Upper lobe of left lung (tissue), 6 donors: ENCODE results near the gene TFAP2C. TPM values are rescaled to one million over a fixed set of nuclear protein-coding genes. Genes with fewer than 3 reads are reported as not detected.

Experiments used
- ATAC-seq, 2 donors: fragments of 200-7000 bp; cut with Tn5 transposase; one replicate each; pipeline ENCODE4 v1.9.1; 2022; ENCODE audit warnings: mild to moderate bottlenecking in 2 of 2, moderate library complexity in 2 of 2; ENCODE audit not compliant: low FRiP score in 2 of 2
- DNase-seq, 2 donors: peaks; one replicate each; pipeline ENCODE4 v3.0.0-alpha.2; 2019 to 2020
- H3K27ac ChIP-seq, 4 donors: fragments of 200-600 bp; sonication (generic); one replicate each; pipeline ENCODE4 v1.5.1; 2016 to 2019
- H3K27me3 ChIP-seq, 4 donors: fragments of 200-600 bp; sonication (generic); one replicate each; pipeline ENCODE4 v1.5.1; 2017 to 2019
- H3K36me3 ChIP-seq, 4 donors: fragments of 200-600 bp; sonication (generic); one replicate each; pipeline ENCODE4 v1.5.1; 2016 to 2019
- H3K4me1 ChIP-seq, 4 donors: fragments of 200-600 bp; sonication (generic); one replicate each; pipeline ENCODE4 v1.5.1; 2018 to 2019
- H3K4me3 ChIP-seq, 4 donors: fragments of 200-600 bp; sonication (generic); one replicate each; pipeline ENCODE4 v1.5.1; 2017 to 2019; ENCODE audit warnings: mild to moderate bottlenecking in 2 of 4, moderate library complexity in 1 of 4
- H3K9me3 ChIP-seq, 4 donors: fragments of 200-600 bp; sonication (generic); one replicate each; pipeline ENCODE4 v1.5.1; 2018 to 2019
- CTCF ChIP-seq, 6 experiments: fragments of 450-650 bp in 4 of 6; fragments of 200-600 bp in 2 of 6; sonication (generic) in 2 of 6; IDR thresholded peaks; one replicate each; pipeline ENCODE4 v1.5.1; 2016 to 2019; ENCODE audit warnings: antibody characterized with exemption in 6 of 6
- EP300 ChIP-seq, 4 donors: sonication (generic); formaldehyde crosslinking; IDR thresholded peaks; one replicate each; pipeline ENCODE4 v1.5.1; 2017; ENCODE audit warnings: antibody characterized with exemption in 4 of 4, control low read depth in 2 of 4
- POLR2A ChIP-seq, 4 donors: fragments of 450-650 bp; IDR thresholded peaks; one replicate each; pipeline ENCODE4 v1.5.1; 2016 to 2017; ENCODE audit warnings: antibody characterized with exemption in 4 of 4, mild to moderate bottlenecking in 2 of 4
- POLR2AphosphoS5 ChIP-seq, 2 donors: sonication (generic); formaldehyde crosslinking; IDR thresholded peaks; one replicate each; pipeline ENCODE4 v1.5.1; 2017; ENCODE audit warnings: antibody characterized with exemption in 2 of 2
- WGBS, 2 donors: methylation state at CpG; one replicate each; pipeline ENCODE4 v1.1.5; 2017 to 2018; 5-methylcytosine and 5-hydroxymethylcytosine counted together
- total RNA-seq, 6 donors: library from RNA; depleted of rRNA in 4 of 6; stranded (reverse); fragments of >200 nt in 4 of 6; gene quantifications; one replicate each; pipeline versions ENCODE4 v1.1.0 to v1.2.1, GENCODE V29; 2016 to 2021
- donor health status: DM: no; HTN: no; CAD: no; lungs with moderate emphysema.
- donor health status: DM: no; HTN: yes; CAD: no; lungs with severe emphysema.

The TFAP2C gene
- total RNA-seq, 6 donors from 2014 or later = 3.0 to 9.4 (median 5.4) TPM

GRCh38 chr20:56630506-56631317, 1.6 kb downstream of the TFAP2C start:
- H3K27ac ChIP-seq = peak overlapping the region in 3 of 4 donors; percentile 64 to 83 (median 74)
- H3K4me3 ChIP-seq = peak overlapping the region; percentile 28 to 58 (median 54)
- WGBS, 2 donors = 11 to 18% methylated on average over 30 to 57 of the region's 82 CpGs
- H3K9me3 ChIP-seq = no peaks in the 10 kb centered on the region
- peaks cover 0 to 62% (median 34%) of the 10 kb centered on the region in 4 donors for H3K27me3 ChIP-seq
- peaks cover 30 to 64% (median 33%) of the 10 kb centered on the region in 4 donors for H3K4me1 ChIP-seq
- TF ChIP-seq EP300 (IDR thresholded peaks at IDR 0.05) = no peak
- peak in 2 of 6 experiments; percentile 13 to 29 for TF ChIP-seq CTCF (IDR thresholded peaks at IDR 0.05)
- TF ChIP-seq POLR2AphosphoS5 (IDR thresholded peaks at IDR 0.05) = no peak
- DNase-seq = peak in 1 of 2 donors; percentile 82
- H3K36me3 ChIP-seq = no peaks in the 10 kb centered on the region
- ATAC-seq = peak; percentile 19 to 38

GRCh38 chr20:56631318-56631989, 2.3 kb downstream of the TFAP2C start:
- ATAC-seq = no peak
- no peak overlapping the region for H3K27ac ChIP-seq
- H3K27me3 ChIP-seq = peaks cover 0 to 54% (median 30%) of the 10 kb centered on the region in 4 donors
- 16 to 38% methylated on average over 6 to 33 of the region's 48 CpGs for WGBS, 2 donors
- no peaks in the 10 kb centered on the region for H3K36me3 ChIP-seq
- DNase-seq = peak in 1 of 2 donors; percentile 77
- H3K4me1 ChIP-seq = peaks cover 28 to 56% (median 32%) of the 10 kb centered on the region in 4 donors
- H3K9me3 ChIP-seq = no peaks in the 10 kb centered on the region
- TF ChIP-seq EP300 (IDR thresholded peaks at IDR 0.05) (no peak), POLR2A (IDR thresholded peaks at IDR 0.05) (no peak), CTCF (IDR thresholded peaks at IDR 0.05) (no peak), POLR2AphosphoS5 (IDR thresholded peaks at IDR 0.05) (no peak)
- H3K4me3 ChIP-seq = peak overlapping the region in 3 of 4 donors; percentile 51 to 58 (median 57)

- H3K4me3 ChIP-seq = no peak overlapping the region
- H3K27me3 ChIP-seq = peaks cover 0 to 49% (median 28%) of the 10 kb centered on the region in 4 donors
- ATAC-seq (no peak), DNase-seq (no peak)
- H3K9me3 ChIP-seq = no peaks in the 10 kb centered on the region
- no peaks in the 10 kb centered on the region for H3K36me3 ChIP-seq
- peaks cover 23 to 51% (median 30%) of the 10 kb centered on the region in 4 donors for H3K4me1 ChIP-seq
- H3K27ac ChIP-seq = no peak overlapping the region
- WGBS, 2 donors = 30 to 33% methylated on average over 5 of the region's 5 CpGs
- TF ChIP-seq POLR2AphosphoS5 (IDR thresholded peaks at IDR 0.05) (no peak), POLR2A (IDR thresholded peaks at IDR 0.05) (no peak), EP300 (IDR thresholded peaks at IDR 0.05) (no peak), CTCF (IDR thresholded peaks at IDR 0.05) (no peak)
These were observed 2.9 kb downstream of the TFAP2C start for GRCh38 chr20:56631990-56632327.

GRCh38 chr20:56634307-56634706, 5.2 kb downstream of the TFAP2C start:
- WGBS, 2 donors = 83% methylated on average over 2 of the region's 2 CpGs

More at GRCh38 chr20:56634307-56634706, 5.2 kb downstream of the TFAP2C start:
- ATAC-seq (no peak), DNase-seq (no peak)
- no peak overlapping the region for H3K27ac ChIP-seq
- H3K36me3 ChIP-seq = peaks cover 0 to 3% (median 0%) of the 10 kb centered on the region in 4 donors
- H3K9me3 ChIP-seq = no peaks in the 10 kb centered on the region
- peaks cover 0 to 27% (median 19%) of the 10 kb centered on the region in 4 donors for H3K27me3 ChIP-seq
- H3K4me1 ChIP-seq = peaks cover 2 to 28% (median 14%) of the 10 kb centered on the region in 4 donors
- H3K4me3 ChIP-seq = no peak overlapping the region
- no peak for TF ChIP-seq CTCF (IDR thresholded peaks at IDR 0.05)
- TF ChIP-seq POLR2A (IDR thresholded peaks at IDR 0.05) = no peak
- TF ChIP-seq POLR2AphosphoS5 (IDR thresholded peaks at IDR 0.05) = no peak
- TF ChIP-seq EP300 (IDR thresholded peaks at IDR 0.05) = no peak
